Hepatocyte (in vitro differentiated cells): ENCODE measurements around the gene NCF2. TPM values are rescaled to one million over a fixed set of nuclear protein-coding genes. Genes with fewer than 3 reads are reported as not detected.

Experiments
- DNase-seq: peaks from one replicate; pipeline ENCODE4 v3.0.0-alpha.2; 2016; ENCODE audit warnings: low spot score
- H2AFZ ChIP-seq: fragments of 200-600 bp; sonication (generic); 2 replicates; pipeline ENCODE4 v1.6.0; 2016; ENCODE audit warnings: antibody characterized with exemption, mild to moderate bottlenecking
- H3K27ac ChIP-seq: fragments of 200-600 bp; sonication (generic); 2 replicates; pipeline ENCODE4 v1.5.1; 2016; ENCODE audit warnings: mild to moderate bottlenecking
- H3K27me3 ChIP-seq: fragments of 200-600 bp; sonication (generic); 2 replicates; pipeline ENCODE4 v1.6.1; 2016
- H3K36me3 ChIP-seq: fragments of 200-600 bp; sonication (generic); replicated peaks from 2 replicates; pipeline ENCODE4 v1.5.1; 2016; ENCODE audit warnings: low read depth; ENCODE audit not compliant: insufficient read depth
- H3K4me1 ChIP-seq: fragments of 200-600 bp; sonication (generic); 2 replicates; pipeline ENCODE4 v1.5.1; 2016; ENCODE audit warnings: mild to moderate bottlenecking, moderate library complexity; ENCODE audit not compliant: insufficient read depth
- H3K4me2 ChIP-seq: fragments of 200-600 bp; sonication (generic); 2 replicates; pipeline ENCODE4 v1.6.0; 2016
- H3K4me3 ChIP-seq: fragments of 200-600 bp; sonication (generic); 2 replicates; pipeline ENCODE4 v1.5.1; 2016; ENCODE audit warnings: mild to moderate bottlenecking
- H3K79me2 ChIP-seq: fragments of 200-600 bp; sonication (generic); 2 replicates; pipeline ENCODE4 v1.6.0; 2017; ENCODE audit warnings: mild to moderate bottlenecking
- H3K9me2 ChIP-seq: fragments of 200-600 bp; sonication (generic); replicated peaks from 2 replicates; pipeline ENCODE4 v1.6.0; 2017; ENCODE audit warnings: mild to moderate bottlenecking; ENCODE audit not compliant: insufficient read depth
- H3K9me3 ChIP-seq: fragments of 200-600 bp; sonication (generic); 2 replicates; pipeline ENCODE4 v1.5.1; 2016; ENCODE audit warnings: low read depth, mild to moderate bottlenecking
- H4K20me1 ChIP-seq: fragments of 200-600 bp; sonication (generic); 2 replicates; pipeline ENCODE4 v1.6.0; 2016; ENCODE audit warnings: mild to moderate bottlenecking; ENCODE audit not compliant: insufficient read depth, poor library complexity, severe bottlenecking
- EZH2 ChIP-seq: fragments of 200-600 bp; sonication (generic); IDR thresholded peaks from 2 replicates; pipeline ENCODE4 v1.6.1; 2016; ENCODE audit warnings: antibody characterized with exemption, mild to moderate bottlenecking, borderline replicate concordance
- EZH2phosphoT487 ChIP-seq: fragments of 200-600 bp; sonication (generic); IDR thresholded peaks from one replicate; pipeline ENCODE4 v1.6.1; 2018; ENCODE audit warnings: antibody characterized with exemption, mild to moderate bottlenecking, low read depth, moderate library complexity; ENCODE audit not compliant: unreplicated experiment, severe bottlenecking
- WGBS: methylation state at CpG from one replicate; pipeline ENCODE4 v1.1.6; 2016; ENCODE audit warnings: low lambda C conversion rate; ENCODE audit errors: missing lambda C conversion rate; 5-methylcytosine and 5-hydroxymethylcytosine counted together
- polyA plus RNA-seq: library from polyadenylated mRNA; unstranded; fragments of >200 nt; fragmentation: Nextera tagmentation; extraction: Ambion mirVana; gene quantifications from 2 replicates; pipeline ENCODE4 v1.2.1, GENCODE V29; 2016
- total RNA-seq: library from RNA; depleted of rRNA; stranded (reverse); fragments of >200 nt; gene quantifications from 2 replicates; pipeline ENCODE4 v1.2.3, GENCODE V29; 2014
- TF ChIP-seq, protein P1 (sequence below): fragments of 200-600 bp; sonication (generic); IDR thresholded peaks from 2 replicates; pipeline ENCODE4 v1.5.1; 2016; ENCODE audit warnings: antibody characterized with exemption, mild to moderate bottlenecking; ENCODE audit not compliant: poor library complexity

NCF2 gene
- total and polyA plus RNA-seq, 2 experiments from 2014 or later = 3.1 to 13.7 TPM

DNA sequence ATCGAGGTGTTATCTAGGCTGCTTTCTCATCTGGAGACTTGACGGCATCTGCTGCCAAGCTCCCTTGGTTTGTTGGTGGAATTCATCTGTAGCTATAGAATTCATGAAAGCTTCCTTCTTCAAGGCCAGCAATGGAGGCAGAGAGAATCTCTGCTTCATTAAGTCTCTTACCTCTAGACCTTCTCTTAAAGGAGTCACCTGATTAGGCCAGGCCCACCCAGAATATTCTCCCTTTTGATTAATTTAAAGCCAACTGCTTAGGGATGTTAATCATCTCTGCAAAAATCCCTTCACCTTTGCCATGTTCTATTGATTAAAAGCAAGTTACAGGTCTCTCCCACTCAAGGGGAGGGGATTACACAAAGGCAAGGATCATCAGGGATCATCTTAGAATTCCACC is 5.3 kb upstream of the NCF2 start:
- Histone ChIP-seq H2AFZ (no peak overlapping the region), H3K4me1 (peaks cover 5% of the 10 kb centered on the region), H3K4me3 (no peak overlapping the region), H3K4me2 (no peak overlapping the region), H3K27me3 (no peaks in the 10 kb centered on the region), H4K20me1 (no peaks in the 10 kb centered on the region), H3K36me3 (no peaks in the 10 kb centered on the region), H3K27ac (no peak overlapping the region), H3K79me2 (no peaks in the 10 kb centered on the region), H3K9me3 (no peaks in the 10 kb centered on the region), H3K9me2 (no peaks in the 10 kb centered on the region)
- WGBS = 93% methylated on average over 2 of the region's 2 CpGs
- DNase-seq = no peak
- TF ChIP-seq, protein P1, sequence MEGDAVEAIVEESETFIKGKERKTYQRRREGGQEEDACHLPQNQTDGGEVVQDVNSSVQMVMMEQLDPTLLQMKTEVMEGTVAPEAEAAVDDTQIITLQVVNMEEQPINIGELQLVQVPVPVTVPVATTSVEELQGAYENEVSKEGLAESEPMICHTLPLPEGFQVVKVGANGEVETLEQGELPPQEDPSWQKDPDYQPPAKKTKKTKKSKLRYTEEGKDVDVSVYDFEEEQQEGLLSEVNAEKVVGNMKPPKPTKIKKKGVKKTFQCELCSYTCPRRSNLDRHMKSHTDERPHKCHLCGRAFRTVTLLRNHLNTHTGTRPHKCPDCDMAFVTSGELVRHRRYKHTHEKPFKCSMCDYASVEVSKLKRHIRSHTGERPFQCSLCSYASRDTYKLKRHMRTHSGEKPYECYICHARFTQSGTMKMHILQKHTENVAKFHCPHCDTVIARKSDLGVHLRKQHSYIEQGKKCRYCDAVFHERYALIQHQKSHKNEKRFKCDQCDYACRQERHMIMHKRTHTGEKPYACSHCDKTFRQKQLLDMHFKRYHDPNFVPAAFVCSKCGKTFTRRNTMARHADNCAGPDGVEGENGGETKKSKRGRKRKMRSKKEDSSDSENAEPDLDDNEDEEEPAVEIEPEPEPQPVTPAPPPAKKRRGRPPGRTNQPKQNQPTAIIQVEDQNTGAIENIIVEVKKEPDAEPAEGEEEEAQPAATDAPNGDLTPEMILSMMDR = no peak
- TF ChIP-seq EZH2 (no peak), EZH2phosphoT487 (no peak)

DNA sequence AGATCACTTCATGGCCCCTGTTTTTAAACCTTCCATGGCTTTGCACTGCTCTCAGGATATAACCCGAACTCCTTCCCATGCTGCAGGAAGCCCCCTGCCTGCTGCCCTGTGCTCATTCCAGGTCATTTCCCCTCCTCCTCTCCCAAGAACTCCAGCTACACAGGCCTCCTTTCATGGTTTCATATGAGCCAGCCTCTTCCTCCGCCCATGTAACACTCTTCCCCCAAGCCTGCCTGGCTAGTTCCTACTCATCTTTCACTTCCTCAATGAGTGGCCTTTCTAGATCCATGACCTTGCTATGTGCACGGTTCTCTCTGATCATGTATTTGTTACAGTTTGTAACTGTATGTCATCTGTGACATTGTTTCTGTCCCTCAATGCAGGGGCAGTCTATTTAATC is 3.1 kb upstream of the NCF2 start:
- no peak overlapping the region for H3K27ac ChIP-seq
- 85% methylated on average over 3 of the region's 3 CpGs for WGBS

DNA sequence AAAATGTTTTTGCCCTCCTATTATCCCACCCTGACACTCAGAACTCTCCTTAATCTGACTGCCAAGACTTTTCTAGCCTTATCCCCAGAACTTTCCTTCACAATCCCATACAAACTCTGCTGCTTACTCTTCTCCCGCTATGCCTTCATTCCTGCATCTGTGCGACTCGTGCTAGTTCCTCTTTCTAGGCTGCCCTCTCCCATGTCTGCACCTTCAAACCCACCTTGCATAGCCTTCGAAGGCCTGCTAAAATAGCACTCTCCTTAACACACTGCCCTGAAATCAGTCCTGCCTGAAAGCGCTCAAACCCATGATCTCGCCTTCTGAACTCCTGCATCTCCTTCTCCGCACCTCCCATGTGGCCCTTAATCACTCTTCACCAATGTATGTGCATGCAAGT is 2.5 kb upstream of the NCF2 start:
- no peak overlapping the region for H2AFZ ChIP-seq
- no peak overlapping the region for H3K4me2 ChIP-seq
- peaks cover 7% of the 10 kb centered on the region for H3K4me1 ChIP-seq
- H3K4me3 ChIP-seq = no peak overlapping the region
- no peaks in the 10 kb centered on the region for H3K36me3 ChIP-seq
- 93% methylated on average over 7 of the region's 7 CpGs for WGBS
- no peak for DNase-seq
- TF ChIP-seq EZH2 = no peak
- no peak for TF ChIP-seq EZH2phosphoT487
- TF ChIP-seq, protein P1 = no peak
- no peak overlapping the region for H3K27ac ChIP-seq
- no peaks in the 10 kb centered on the region for H3K9me2 ChIP-seq
- H4K20me1 ChIP-seq = no peaks in the 10 kb centered on the region
- H3K79me2 ChIP-seq = no peaks in the 10 kb centered on the region
- H3K9me3 ChIP-seq = no peaks in the 10 kb centered on the region
- H3K27me3 ChIP-seq = no peaks in the 10 kb centered on the region

More for the DNA sequence above, 3.1 kb upstream of the NCF2 start:
- H3K4me3 ChIP-seq = no peak overlapping the region
- no peaks in the 10 kb centered on the region for H3K36me3 ChIP-seq
- H3K9me2 ChIP-seq = no peaks in the 10 kb centered on the region
- TF ChIP-seq EZH2 (no peak), EZH2phosphoT487 (no peak)
- TF ChIP-seq, protein P1 = no peak
- no peaks in the 10 kb centered on the region for H3K79me2 ChIP-seq
- no peaks in the 10 kb centered on the region for H3K9me3 ChIP-seq
- no peak for DNase-seq
- no peaks in the 10 kb centered on the region for H4K20me1 ChIP-seq
- peaks cover 7% of the 10 kb centered on the region for H3K4me1 ChIP-seq
- H3K27me3 ChIP-seq = no peaks in the 10 kb centered on the region
- no peak overlapping the region for H3K4me2 ChIP-seq
- H2AFZ ChIP-seq = no peak overlapping the region

DNA sequence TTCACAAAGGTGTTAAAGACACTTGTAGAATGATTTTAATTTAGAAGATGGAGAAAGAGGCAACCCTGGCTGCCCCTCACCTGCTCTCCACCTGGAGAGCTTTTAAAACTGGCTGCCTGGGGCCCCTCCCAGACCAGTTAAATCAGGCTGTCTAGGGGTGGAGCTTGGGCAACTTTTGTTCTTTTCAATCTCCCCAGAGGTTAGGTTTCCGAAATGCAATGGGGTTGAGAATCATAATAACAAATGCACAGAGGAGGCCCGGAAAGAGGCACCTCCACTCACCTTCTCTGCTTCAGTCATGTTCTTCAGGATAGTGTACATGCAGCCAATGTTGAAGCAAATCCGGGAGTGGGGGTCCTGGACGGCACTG is 400 bp downstream of the NCF2 start:
- no peaks in the 10 kb centered on the region for H3K79me2 ChIP-seq
- no peaks in the 10 kb centered on the region for H3K9me3 ChIP-seq
- no peak overlapping the region for H2AFZ ChIP-seq
- 87% methylated on average over 4 of the region's 4 CpGs for WGBS
- H3K4me3 ChIP-seq = no peak overlapping the region
- no peaks in the 10 kb centered on the region for H3K9me2 ChIP-seq
- no peaks in the 10 kb centered on the region for H3K27me3 ChIP-seq
- peaks cover 7% of the 10 kb centered on the region for H3K4me1 ChIP-seq
- TF ChIP-seq EZH2 (no peak), EZH2phosphoT487 (no peak)
- TF ChIP-seq, protein P1 = no peak
- DNase-seq = no peak
- no peaks in the 10 kb centered on the region for H4K20me1 ChIP-seq
- H3K27ac ChIP-seq = no peak overlapping the region
- no peaks in the 10 kb centered on the region for H3K36me3 ChIP-seq
- H3K4me2 ChIP-seq = no peak overlapping the region
